Measurements from ENCODE around the gene PFKM.

The PFKM gene

DNA sequence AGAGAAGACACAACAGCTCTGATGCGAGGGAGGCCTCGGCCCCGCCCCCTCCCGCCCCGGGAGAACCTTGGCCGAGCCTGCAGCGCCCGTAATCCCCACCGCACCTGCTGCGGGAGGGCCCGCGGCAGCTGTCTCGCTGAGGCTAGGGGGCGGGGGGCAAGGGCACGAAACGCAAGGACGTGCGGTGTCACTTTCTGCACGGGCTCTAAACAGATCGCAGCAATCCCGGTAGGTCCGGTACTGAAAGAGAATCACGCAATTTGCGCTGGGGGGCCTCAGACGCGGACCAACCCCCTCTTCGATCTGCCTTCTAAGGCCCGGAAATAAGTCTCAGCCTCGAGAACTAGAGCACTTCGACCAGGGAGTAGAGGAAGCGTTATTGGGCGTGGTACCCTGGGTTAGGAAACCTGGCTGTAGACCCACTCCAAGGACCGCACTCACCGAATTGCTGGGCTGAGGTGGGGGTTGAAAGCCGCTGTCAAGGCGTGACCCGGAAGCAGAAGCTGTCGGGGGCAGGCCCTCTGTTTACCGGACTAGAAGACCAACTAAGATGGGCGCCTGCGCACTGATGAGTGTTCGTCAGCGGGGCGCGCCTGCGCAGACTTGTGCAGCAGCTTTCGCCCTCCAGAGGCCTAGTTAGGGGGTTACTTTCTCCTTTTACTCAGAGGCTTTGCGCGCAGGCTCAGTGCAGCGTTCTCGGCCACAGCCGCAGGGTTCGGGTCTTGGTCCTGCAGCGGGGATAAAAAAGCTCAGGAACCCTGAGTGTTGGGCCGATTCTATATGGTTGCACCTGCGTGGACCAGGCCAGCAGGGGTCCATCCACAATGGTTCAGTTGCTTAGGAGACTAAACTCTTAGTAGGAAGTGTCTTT is 38.1 kb downstream of the PFKM start, which contains the start of gene ASB8:
Gene ASB8 (minus strand): TSS at position 498 of the 871 bp plus-strand sequence. CDS start 4,019 bp downstream, outside the sequence.
- DNase-seq (ENCODE audit: low spot score) = peak; percentile 97

GRCh38 chr12:48157889-48158370 is 38.8 kb downstream of the PFKM start:
- no peak for DNase-seq (ENCODE audit: low spot score)

DNA sequence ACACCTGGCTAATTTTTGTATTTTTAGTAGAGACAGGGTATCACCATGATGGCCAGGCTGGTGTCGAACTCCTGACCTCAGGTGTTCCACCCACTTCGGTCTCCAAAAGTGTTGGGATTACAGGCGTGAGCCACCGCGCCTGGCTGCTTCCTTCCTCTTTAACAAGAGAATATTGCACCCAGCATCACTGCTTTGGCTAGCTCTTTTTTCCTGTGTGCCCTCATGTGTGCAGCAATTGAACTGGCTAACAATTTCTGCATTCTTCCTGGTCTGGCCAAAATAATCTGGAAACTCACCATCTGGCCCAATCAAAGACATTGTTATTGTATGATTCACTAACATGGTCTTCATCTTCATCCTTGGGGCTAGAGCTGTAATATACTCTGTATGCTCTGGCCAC is 40.9 kb downstream of the PFKM start:
- no peak for DNase-seq (ENCODE audit: low spot score)

DNA sequence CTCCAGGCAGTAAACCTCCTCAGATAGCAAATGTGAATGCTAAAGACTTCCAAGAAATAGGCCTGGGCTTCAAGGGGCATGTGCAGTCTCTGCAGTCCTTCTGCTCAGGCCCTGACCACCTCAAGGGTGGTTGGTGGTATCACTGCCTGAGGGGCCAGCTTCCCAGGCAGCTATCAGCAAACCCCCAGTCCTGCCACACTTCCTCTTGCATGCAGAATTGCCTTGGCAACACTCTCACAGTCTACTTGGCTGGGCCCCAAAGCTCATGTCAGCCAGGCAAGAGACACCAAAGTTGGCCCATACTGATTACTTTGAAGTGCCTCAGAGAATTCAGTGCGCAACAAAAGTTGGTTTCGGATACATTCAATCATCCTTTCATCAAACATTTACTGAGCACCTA is 41.6 kb downstream of the PFKM start:
- no peak for DNase-seq (ENCODE audit: low spot score)

GRCh38 chr12:48163150-48163747 is 44.1 kb downstream of the PFKM start:
- DNase-seq (ENCODE audit: low spot score) = no peak

DNA sequence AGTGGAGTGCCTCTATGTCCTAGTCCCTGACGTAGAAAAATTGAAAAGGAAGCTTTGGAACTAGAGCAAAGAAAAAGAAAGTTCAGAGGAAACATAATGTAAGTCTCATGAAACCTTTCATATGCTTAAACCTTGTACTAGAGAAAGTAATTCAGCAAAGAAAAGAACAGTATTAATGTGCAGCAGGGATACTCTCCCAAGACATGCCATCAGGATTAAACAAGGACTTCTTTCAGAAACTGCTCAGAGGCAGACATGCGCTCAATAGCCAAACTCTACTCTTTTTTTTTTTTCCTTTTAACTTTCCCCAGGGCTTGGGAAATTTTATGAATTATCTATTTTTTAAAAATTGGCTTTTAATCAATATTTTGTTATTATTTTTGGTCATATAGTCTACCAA is 45.3 kb downstream of the PFKM start:
- DNase-seq (ENCODE audit: low spot score) = no peak

GRCh38 chr12:48165089-48165981 is 46.2 kb downstream of the PFKM start:
- peak; percentile 67 for DNase-seq (ENCODE audit: low spot score)

DNA sequence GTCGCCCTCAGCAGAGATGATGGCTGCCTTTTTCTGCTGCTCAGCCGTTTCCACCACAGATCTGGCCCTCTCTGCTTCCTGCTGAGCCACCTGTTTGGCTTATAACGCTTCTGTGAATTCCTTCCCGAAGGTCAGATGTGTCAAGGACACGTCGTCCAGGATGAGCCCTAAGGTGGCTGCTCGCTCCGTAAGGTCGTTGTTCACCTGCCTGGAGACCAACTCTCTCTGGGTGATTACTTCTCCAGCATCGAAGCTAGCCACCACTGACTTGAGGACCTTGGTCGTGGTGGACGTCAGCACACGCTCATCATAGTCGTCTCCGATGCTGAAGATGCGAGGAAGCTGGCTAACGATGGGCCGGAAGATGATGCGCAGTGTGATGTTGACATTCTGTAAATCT is 49.8 kb downstream of the PFKM start:
- no peak for DNase-seq (ENCODE audit: low spot score)

DNA sequence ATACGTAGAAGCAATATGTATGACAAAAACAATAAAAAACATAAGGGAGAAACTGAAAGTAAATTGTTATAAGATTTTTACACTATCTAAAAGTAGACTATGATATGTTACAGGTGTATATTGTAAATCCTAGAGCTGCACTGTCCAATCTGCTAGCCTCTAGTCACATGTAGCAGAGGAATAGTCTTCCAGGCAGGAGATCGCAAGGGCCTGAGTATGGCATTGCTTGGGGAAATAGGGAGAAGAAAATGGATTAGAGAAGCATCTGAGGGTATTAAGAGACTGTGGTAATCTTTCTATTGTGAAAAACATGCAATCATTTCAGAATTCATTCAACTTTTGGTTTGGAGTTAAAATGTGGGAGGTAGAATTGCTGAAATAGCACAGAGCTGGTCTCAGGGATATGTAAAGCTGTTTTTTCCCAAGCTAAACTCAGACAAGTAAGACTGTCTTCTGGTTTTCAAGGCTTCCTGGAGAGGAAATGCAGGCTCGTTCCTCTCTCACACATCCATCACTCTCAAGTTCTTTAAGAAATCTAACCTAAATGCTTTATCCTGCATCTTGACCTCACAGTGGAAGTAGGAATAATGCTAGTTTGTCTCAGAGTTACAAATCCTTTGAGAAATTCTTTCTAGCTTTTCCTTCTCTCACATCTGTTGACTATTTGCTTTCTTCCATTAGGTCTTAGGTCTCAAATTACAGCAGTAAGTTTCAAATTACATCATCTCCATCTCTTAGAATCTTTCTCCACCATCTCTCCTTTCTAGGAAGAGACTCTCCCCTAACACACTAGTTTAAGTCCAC is 56.7 kb downstream of the PFKM start:
- DNase-seq (ENCODE audit: low spot score) = no peak

DNA sequence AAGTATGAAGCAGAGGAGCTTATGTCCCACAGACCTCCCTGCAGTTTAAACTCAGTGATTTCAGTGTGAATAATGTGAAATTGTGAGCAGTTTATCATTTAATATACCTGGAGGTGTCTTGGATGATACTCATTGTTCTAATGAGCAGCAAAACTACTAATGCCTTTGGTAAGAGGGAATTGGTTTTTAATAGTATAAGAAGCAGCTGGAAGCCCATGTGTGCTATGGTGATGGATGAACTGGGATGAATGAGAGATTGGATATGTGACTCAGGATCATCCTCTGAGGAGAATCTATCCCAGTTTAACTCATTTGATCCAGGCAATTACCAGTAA is 57.2 kb downstream of the PFKM start:
- no peak for DNase-seq (ENCODE audit: low spot score)

GRCh38 chr12:48177982-48178381 is 58.8 kb downstream of the PFKM start:
- no peak for DNase-seq (ENCODE audit: low spot score)

DNA sequence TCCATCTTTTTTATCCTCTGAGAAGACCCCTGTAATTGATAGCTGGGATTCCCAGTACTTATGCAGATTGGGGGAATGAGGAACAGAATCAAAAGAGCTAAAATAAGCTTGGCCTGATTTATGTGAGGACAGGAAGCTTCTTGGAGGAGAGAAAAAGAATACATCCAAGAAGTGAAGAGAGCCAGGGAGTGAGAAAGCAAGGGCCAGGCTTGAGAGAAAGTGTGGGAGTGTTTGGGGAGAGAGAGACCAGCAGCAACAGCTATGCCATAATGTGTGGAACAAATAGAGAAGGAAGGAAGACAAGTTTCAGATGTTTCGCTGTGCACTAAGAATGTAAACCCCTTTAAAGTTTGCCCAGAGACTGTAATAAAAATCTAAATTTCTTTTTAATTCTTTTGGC is 60.3 kb downstream of the PFKM start:
- no peak for DNase-seq (ENCODE audit: low spot score)

- DNase-seq (ENCODE audit: low spot score) = no peak
Measured at GRCh38 chr12:48180424-48180823, 61.3 kb downstream of the PFKM start.

GRCh38 chr12:48180857-48181495 is 61.8 kb downstream of the PFKM start:
- DNase-seq (ENCODE audit: low spot score) = no peak

DNA sequence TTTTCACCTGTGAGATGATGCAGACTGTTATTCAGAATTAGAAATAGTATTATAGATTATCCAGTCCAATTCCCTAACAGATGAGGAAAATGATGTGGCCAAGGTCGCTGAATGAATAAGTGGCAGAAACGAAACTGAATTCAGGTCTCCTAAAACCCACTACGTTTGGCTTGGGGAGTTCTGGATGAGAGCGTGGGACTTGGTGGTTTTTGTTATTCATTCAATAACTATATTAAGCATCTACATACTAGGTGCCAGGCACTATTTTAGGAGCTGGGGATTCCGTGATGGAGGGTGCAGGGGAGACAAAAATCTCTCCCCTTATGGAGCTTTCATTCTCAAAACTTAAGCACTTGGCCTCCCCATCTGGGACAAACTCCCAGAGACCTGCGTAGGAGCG is 63.5 kb downstream of the PFKM start:
- no peak for DNase-seq (ENCODE audit: low spot score)

DNA sequence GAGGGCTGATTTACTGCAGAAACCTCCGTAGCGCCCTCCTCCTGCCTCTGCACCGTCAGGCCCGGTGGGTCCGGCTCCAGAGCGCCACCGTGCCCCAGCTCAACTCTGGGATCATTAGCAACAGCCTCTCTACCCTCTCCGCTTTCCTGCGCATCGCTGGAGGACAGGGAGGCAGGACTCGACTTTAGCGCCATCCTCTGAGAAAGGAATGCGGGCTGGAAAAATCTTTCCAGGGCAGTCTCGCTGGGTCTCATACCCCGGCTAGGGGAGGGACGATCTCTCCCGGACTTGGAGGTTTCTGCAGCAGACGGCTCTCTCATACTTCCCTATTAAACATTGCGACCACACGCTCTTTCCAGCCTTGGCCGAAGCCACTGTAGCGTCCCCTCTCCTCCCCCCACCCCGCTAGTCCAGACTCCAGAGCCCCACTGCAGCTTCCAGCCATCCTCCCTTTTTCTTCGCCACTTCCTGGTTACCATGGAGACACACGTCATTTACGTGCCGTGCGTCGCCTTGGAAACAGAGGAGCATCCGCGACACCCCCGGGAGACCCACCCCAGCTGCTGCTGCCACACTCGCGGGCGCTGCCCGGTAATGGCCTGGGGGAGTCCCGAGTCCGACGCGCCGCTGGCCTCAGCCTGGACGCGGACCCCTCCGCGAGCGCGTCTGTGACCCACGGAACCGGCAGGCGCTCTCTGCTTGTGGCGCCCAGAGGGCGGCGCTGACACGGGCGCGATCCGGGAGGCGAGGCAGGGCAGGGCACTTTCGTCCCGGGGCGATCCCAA is 64.1 kb downstream of the PFKM start, which contains the start of gene CCDC184:
Gene CCDC184 (plus strand): TSS at position 554 of the 785 bp plus-strand sequence. CDS start 479 bp downstream, outside the sequence.
- peak; percentile 80 for DNase-seq (ENCODE audit: low spot score)

- no peak for DNase-seq (ENCODE audit: low spot score)
Measured at GRCh38 chr12:48183876-48184548, 64.8 kb downstream of the PFKM start.

GRCh38 chr12:48184549-48184922 is 65.4 kb downstream of the PFKM start:
- no peak for DNase-seq (ENCODE audit: low spot score)

DNA sequence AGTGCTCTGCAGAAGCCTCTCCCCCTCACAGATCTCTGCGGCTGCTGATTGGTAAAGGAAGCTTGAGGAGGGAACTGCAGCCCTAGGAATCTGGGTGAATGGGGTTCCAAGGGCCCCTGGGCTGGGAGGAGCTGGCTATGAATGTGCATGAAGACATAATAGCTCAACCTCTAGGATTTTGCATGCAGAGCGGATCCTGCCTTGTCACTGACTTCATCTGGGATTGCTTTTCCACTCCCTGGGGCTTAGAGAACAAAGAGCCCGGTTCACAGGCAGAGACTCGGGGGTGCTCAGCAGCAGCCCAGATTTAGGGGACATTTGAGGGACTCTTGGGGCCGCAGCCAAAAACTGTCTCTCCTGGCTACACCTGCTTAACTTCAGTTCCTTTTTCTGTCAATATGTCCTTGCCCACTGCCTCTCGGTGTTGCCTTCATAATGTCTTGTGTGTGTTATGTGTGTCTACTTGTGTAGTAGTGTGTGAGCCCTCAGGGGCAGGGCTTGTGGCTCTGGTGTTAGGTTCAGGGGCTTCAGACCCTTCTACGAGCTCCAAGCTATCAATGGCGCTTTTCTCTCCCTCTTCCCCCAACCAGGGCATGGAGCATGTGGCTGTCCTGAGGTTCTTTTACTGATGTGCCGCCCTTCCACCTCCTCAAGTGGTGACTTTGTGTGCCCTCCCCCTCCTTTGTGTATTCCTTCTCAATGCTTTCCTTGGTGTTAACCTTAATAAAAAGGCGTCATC is 66.2 kb downstream of the PFKM start:
- DNase-seq (ENCODE audit: low spot score) = peak; percentile 25
